ENCODE data around the gene DBNL. TPM values are rescaled to one million over a fixed set of nuclear protein-coding genes. Genes with fewer than 3 reads are reported as not detected.

DBNL gene
- total RNA-seq (2022; extraction: Qiagen RNA extraction) = 68.0 to 72.5 TPM (median 70.2 TPM) in 5 replicates

DNA sequence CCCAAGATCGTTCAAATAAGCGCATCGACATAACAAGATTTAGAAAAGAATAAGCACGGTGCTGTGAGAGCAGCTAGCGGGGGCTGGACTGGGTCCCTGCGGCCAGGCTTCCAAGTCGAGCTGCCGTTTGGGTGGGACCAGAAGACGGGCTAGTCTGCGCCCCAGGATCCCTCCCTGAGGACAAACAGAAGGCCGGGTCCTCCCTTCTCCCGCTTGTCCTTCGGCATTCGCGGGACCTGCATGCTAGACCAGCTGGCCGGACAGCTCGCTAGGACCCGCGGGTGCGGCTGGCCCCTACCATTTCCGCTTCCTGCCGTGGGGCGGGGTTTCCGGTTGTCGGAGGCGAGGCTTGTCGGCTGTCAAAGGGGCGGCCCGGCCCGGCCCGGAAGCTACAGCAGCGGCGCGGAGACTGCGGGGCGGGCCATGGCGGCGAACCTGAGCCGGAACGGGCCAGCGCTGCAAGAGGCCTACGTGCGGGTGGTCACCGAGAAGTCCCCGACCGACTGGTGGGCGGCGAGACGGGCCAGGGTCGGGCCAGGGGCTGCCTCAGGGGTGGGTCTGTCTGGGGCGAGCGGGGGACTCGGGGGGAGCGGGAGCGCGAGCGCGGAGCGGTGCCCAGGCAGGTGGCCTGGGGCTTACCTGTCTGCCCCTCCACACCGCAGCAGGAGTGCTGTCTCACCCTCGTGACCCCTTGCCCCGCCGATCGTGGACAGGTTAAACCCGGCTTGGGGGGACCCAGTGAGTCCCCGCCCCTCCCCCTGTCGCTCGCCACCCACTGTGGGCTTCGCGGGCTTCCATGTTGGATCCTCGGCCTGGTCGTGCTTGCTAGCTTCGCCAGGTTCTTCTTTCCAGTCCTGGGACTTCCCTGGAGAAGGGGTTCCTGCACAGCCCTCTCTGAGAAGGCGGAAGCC, at the start of gene DBNL:
Gene DBNL, plus strand, starts transcription at position 388 of the 911 bp plus-strand sequence. Its CDS starts 36 bp downstream, at position 424.

DNA sequence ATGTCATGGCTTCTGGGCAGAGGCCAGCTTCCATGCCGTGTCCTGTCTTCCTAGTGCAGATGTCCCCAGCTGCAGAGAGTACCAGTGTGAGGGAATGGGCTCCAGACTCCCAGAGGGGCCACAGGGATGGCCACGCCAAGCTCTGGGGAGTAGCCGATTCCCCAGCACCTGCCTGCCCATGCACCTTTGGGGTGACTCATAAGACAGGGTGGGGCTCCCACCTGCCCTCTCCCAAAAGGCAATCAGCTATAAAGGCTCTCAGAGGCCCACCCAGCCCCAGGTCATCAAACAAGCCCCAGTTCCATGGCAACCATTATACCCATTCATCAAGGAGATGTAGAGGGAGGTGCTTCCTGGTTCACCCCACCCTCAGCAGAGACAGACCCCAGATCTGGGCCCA, 47.0 kb upstream of the DBNL start, which contains the start of gene SPDYE1:
Gene SPDYE1, plus strand, starts transcription at position 366 of the 400 bp plus-strand sequence. CDS start 2,053 bp downstream, outside the sequence.

DNA sequence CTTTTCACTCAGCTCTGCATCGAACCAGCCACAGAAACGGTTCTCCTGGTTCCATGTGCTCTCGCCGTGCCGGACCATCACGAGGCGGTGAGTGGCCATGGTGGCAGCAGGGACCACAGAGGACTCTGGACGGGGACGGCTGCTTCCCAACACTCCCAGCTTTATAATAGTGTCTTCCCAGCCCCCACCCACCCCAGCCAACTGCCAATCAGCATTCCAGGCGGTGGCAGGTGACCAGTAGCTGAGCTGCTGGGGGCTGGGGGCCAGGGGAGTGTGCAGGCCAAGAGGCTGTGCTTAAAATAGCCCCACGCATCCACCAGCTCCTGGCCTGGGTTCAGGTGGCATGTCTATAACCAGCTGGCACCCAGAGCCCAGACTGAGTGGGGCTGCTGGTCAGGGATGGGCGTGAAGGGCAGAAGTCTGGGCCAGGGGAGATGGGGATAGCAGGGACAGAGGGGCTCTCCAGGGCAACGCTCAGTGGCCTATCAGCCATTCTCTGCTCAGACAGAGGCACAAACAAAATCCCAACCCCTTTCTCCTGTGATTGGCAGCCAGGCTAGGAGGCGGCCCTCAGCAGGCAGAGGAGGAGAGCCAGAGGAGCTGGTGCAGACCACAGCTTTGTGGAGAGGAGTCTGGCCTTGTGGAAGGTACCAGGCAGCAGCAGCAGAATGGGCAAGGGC, 21.1 kb downstream of the DBNL start, which contains the start of gene PGAM2:
Gene PGAM2, minus strand, starts transcription at position 137 of the 680 bp plus-strand sequence. Its CDS starts 38 bp downstream, at position 99.

DNA sequence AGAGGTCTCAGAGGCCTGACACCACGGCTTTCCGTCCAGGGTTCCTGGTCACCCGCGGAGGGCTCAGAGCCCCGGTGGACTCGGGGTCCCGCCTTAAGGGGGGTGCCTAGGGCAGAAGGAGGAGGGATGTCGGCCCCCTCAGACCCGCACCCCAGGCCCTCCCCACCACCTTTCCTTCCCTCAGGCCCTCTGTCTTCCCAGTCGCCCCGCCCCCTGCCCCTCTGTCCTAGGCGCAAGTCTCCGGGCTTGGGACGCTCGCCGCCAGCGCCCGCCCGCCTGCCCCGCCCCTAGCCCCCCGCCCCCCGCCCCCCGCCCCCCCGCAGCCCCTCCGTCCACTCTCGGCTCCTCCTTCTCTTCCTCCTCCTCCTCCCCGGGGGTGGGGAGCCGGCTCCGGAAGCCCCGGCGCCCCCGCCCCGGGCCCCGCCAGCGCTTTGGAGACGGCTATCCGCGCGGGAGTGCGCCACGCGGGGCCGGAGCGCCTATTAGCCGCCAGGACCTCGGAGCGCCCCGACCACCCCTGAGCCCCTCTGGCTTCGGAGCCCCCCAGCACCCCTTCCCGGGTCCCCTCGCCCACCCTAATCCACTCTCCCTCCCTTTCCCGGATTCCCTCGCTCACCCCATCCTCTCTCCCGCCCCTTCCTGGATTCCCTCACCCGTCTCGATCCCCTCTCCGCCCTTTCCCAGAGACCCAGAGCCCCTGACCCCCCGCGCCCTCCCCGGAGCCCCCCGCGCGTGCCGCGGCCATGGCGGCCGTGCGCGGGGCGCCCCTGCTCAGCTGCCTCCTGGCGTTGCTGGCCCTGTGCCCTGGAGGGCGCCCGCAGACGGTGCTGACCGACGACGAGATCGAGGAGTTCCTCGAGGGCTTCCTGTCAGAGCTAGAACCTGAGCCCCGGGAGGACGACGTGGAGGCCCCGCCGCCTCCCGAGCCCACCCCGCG, 59.7 kb downstream of the DBNL start, which contains the start of gene AEBP1:
Gene AEBP1, plus strand, starts transcription at position 423 of the 937 bp plus-strand sequence. Its CDS starts 321 bp downstream, at position 744.

Other genes starting within 250 kb of the DBNL start
- 217 to 265 TPM (median 246 TPM) in 5 replicates for gene MRPS24, start 175.2 kb upstream of the DBNL start, total RNA-seq (2022; extraction: Qiagen RNA extraction)
- gene URGCP, start 138.1 kb upstream of the DBNL start, total RNA-seq (2022; extraction: Qiagen RNA extraction) = 26.7 to 32.4 TPM (median 28.1 TPM) in 5 replicates
- gene UBE2D4, start 118.3 kb upstream of the DBNL start, total RNA-seq (2022; extraction: Qiagen RNA extraction) = 7.0 to 11.0 TPM (median 9.7 TPM) in 5 replicates
- gene SPDYE1, start 46.8 kb upstream of the DBNL start, total RNA-seq (2022; extraction: Qiagen RNA extraction) = not detected in 5 replicates
- gene PGAM2, start 20.9 kb downstream of the DBNL start, total RNA-seq (2022; extraction: Qiagen RNA extraction) = not detected in 5 replicates
- gene POLM, start 37.8 kb downstream of the DBNL start, total RNA-seq (2022; extraction: Qiagen RNA extraction) = 5.3 to 7.4 TPM (median 5.9 TPM) in 5 replicates
- gene AEBP1, start 59.6 kb downstream of the DBNL start, total RNA-seq (2022; extraction: Qiagen RNA extraction) = 0.02 to 0.13 TPM (median 0.07 TPM) in 4 of 5 replicates, not detected in the other
- 146 to 165 TPM (median 161 TPM) in 5 replicates for gene POLD2, start 78.8 kb downstream of the DBNL start, total RNA-seq (2022; extraction: Qiagen RNA extraction)
- not detected in 5 replicates for gene MYL7, start 96.6 kb downstream of the DBNL start, total RNA-seq (2022; extraction: Qiagen RNA extraction)
- not detected in 5 replicates for gene GCK, start 144.7 kb downstream of the DBNL start, total RNA-seq (2022; extraction: Qiagen RNA extraction)
- gene YKT6, start 156.3 kb downstream of the DBNL start, total RNA-seq (2022; extraction: Qiagen RNA extraction) = 115 to 131 TPM (median 116 TPM) in 5 replicates